ENCODE data around the gene RASSF7. TPM values are rescaled to one million over a fixed set of nuclear protein-coding genes. Genes with fewer than 3 reads are reported as not detected.

RASSF7 gene
- total RNA-seq, 1 experiment from 2014 or later, result 32.5 TPM

DNA sequence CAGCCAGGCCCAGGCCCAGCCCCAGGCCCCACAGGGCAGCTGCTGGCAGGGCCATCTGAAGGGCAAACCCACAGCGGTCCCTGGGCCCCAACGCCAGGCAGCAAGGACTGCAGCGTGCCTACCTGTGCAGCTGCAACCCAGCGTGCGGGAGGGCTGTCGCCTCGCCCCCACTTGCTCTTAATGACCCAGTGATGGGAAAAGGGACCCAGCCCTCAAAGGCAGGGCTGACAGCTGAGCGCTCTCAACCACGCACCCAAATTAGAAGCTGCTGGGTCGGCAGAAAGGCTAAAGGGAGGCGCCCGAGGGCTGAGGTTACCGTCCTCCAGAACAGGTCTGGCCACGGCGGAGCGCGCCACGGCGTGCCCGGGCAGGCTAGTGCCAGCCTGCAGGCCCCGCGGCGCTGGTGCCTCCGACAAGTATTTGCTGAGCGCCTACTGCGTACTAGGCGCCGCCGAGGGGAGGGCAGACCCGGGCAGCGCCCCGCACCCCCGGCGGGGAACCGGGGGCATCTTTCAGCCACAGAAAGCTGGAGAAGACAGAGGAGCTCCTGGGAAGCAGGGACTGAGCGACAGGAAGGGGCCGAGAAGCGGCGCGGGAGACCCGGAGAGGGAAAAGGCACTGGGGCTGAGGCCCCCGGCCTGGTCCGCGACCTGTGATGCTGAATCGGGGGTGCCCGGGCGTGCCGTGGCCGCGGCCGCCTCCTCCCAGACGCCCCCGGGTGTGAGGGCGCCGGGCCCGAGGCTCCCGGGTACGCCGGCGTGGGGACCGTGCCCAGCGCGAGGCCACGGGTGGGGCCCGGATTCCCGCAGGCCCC is 26.2 kb upstream of the RASSF7 start:
- POLR2A ChIA-PET, result interaction anchor here (0.5 kb wide), 1 partner anchor 22 kb away, joined by 4 read pairs; no protein-coding TSS in a partner anchor
- CTCF ChIA-PET, result interaction anchor here (0.7 to 3.1 kb wide), 5 partner anchors 16 to 104 kb away, joined by 3 to 22 read pairs (median 3); partner anchors contain the start of genes PHRF1 and RNH1
- peak; percentile 28 for DNase-seq (ENCODE audit: low spot score)
- no peaks in the 10 kb centered on the region for H3K4me1 Mint-ChIP-seq
- peak overlapping the region; percentile 67 for H3K4me3 Mint-ChIP-seq
- ATAC-seq, result no peak
- H3K27me3 Mint-ChIP-seq (ENCODE audit: low read depth), result peaks cover 22% of the 10 kb centered on the region
- H3K27ac Mint-ChIP-seq, result no peak overlapping the region
- H3K9me3 Mint-ChIP-seq, result no peaks in the 10 kb centered on the region
- peaks cover 5% of the 10 kb centered on the region; the same call in 1 of the 2 replicates for H3K36me3 Mint-ChIP-seq
- TF ChIP-seq NFE2L1 (CRISPR knock-in tag; IDR thresholded peaks at IDR 0.05), result no peak
- no peak for TF ChIP-seq ZMAT4 (CRISPR knock-in tag; IDR thresholded peaks at IDR 0.05)

GRCh38 chr11:535210-535518 is 25.6 kb upstream of the RASSF7 start:
- peaks cover 5% of the 10 kb centered on the region; the same call in 1 of the 2 replicates for H3K36me3 Mint-ChIP-seq
- DNase-seq (ENCODE audit: low spot score) (no peak), ATAC-seq (peak; percentile 9)
- POLR2A ChIA-PET, result interaction anchor here (1.6 kb wide), 1 partner anchor 19 kb away, joined by 5 read pairs; no protein-coding TSS in a partner anchor
- no peaks in the 10 kb centered on the region for H3K4me1 Mint-ChIP-seq
- CTCF ChIA-PET, result interaction anchor here (1.2 to 3.1 kb wide), 5 partner anchors 16 to 284 kb away, joined by 3 to 22 read pairs (median 4); partner anchors contain the start of gene RNH1
- no peak overlapping the region for H3K4me3 Mint-ChIP-seq
- H3K9me3 Mint-ChIP-seq, result no peaks in the 10 kb centered on the region
- peaks cover 22% of the 10 kb centered on the region for H3K27me3 Mint-ChIP-seq (ENCODE audit: low read depth)
- no peak for TF ChIP-seq ELF4 (CRISPR knock-in tag; IDR thresholded peaks at IDR 0.05; ENCODE audit: low read depth)
- TF ChIP-seq TCF7 (CRISPR knock-in tag; IDR thresholded peaks at IDR 0.05; ENCODE audit: low read depth), result no peak
- no peak for TF ChIP-seq SMAD4 (CRISPR knock-in tag; IDR thresholded peaks at IDR 0.05)
- no peak for TF ChIP-seq GTF2I (CRISPR knock-in tag; conservative IDR thresholded peaks at IDR 0.05)
- no peak for TF ChIP-seq ZNF121 (CRISPR knock-in tag; IDR thresholded peaks at IDR 0.05)
- TF ChIP-seq E2F4 (CRISPR knock-in tag; IDR thresholded peaks at IDR 0.05; ENCODE audit: borderline replicate concordance, low read depth), result no peak
- no peak for TF ChIP-seq HMGA2 (CRISPR knock-in tag; IDR thresholded peaks at IDR 0.05)
- TF ChIP-seq SMAD3 (CRISPR knock-in tag; IDR thresholded peaks at IDR 0.05; ENCODE audit: borderline replicate concordance), result no peak
- TF ChIP-seq GABPB1 (CRISPR knock-in tag; IDR thresholded peaks at IDR 0.05), result no peak
- no peak for TF ChIP-seq ZNF219 (CRISPR knock-in tag; IDR thresholded peaks at IDR 0.05; ENCODE audit: borderline replicate concordance)
- TF ChIP-seq ERG (CRISPR knock-in tag; IDR thresholded peaks at IDR 0.05), result no peak
- TF ChIP-seq ZNF138 (CRISPR knock-in tag; conservative IDR thresholded peaks at IDR 0.05), result no peak
- no peak for TF ChIP-seq TEAD1 (CRISPR knock-in tag; IDR thresholded peaks at IDR 0.05)
- H3K27ac Mint-ChIP-seq, result no peak overlapping the region

DNA sequence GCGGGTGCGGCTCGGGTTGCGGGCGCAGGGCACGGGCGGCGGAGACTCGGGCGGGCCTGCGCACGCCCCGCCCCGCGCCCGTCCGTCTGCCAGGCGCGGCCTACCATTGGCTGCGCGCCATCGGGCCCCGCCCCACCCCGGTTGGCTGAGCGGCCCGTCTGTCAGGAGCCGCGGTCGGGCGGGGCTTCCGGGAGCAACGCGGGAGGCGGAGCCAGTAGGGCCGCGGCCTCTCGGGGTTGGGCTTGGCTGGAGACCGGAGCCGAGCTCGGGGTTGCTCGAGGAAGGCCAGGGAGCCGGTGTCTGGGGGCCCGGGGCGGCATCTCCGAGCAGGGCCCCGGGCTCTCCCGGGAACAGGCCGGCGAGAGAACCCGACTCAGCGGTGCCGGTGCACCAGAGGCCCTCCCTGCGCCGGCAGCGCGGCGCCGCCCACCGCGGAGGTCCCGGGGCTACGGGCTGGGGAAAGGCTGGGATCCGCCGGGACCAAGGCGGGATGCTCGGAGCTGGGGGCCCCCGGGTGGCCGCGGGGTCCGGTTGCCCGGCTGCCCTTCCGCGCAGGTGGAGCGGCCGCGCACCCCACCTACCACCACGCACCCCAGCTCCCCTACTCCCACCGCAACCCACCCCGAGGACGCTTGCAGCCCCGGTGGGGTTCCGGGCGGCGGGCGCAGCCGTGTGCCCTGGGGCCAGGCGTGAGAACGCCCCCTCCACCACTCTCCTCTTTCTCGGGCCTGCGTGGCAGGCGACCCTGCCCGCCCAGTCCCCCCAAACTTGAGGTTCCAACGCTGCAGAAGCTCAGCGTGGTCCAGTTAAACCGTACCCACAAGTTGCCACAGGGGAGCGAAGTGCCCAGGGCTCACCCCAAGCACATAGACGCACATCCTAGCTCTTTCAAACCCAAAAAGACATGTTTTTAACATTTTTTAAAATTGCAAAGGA is 25.0 kb upstream of the RASSF7 start, which contains the start of gene HRAS:
Gene HRAS, minus strand, starts transcription at position 58 of the 936 bp plus-strand sequence.
- H3K9me3 Mint-ChIP-seq, result no peaks in the 10 kb centered on the region
- CTCF ChIA-PET, result interaction anchor here (1.2 to 3.1 kb wide), 6 partner anchors 17 to 285 kb away, joined by 3 to 22 read pairs (median 4); partner anchors contain the start of gene RNH1
- H3K36me3 Mint-ChIP-seq, result peaks cover 5% of the 10 kb centered on the region; the same call in 1 of the 2 replicates
- no peaks in the 10 kb centered on the region for H3K4me1 Mint-ChIP-seq
- peaks cover 22% of the 10 kb centered on the region for H3K27me3 Mint-ChIP-seq (ENCODE audit: low read depth)
- H3K4me3 Mint-ChIP-seq, result peak within 1 kb of the TSS; percentile 87
- peak; percentile 95 for DNase-seq (ENCODE audit: low spot score)
- ATAC-seq, result peak; percentile 92
- POLR2A ChIA-PET, result interaction anchor here (0.6 to 1.6 kb wide), 2 partner anchors 19 to 119 kb away, joined by 4 to 5 read pairs; no protein-coding TSS in a partner anchor
- H3K27ac Mint-ChIP-seq, result no peak within 1 kb of the TSS; the same call in 1 of the 2 replicates
- no peak for TF ChIP-seq E2F4 (CRISPR knock-in tag; IDR thresholded peaks at IDR 0.05; ENCODE audit: borderline replicate concordance, low read depth)
- TF ChIP-seq ZNF263 (CRISPR knock-in tag; IDR thresholded peaks at IDR 0.05; ENCODE audit: low read depth), result peak; percentile 40; the same call in 1 of the 2 replicates
- TF ChIP-seq ETV6 (CRISPR knock-in tag; IDR thresholded peaks at IDR 0.05), result 0 out of 2 replicates have a peak, but pooled peaks have one; percentile 21
- peak; percentile 97 for TF ChIP-seq NFYB (CRISPR knock-in tag; conservative IDR thresholded peaks at IDR 0.05; ENCODE audit: low read depth)
- 0 out of 2 replicates have a peak, but pooled peaks have one; percentile 56 for TF ChIP-seq ATF1 (CRISPR knock-in tag; IDR thresholded peaks at IDR 0.05)
- TF ChIP-seq SP1 (CRISPR knock-in tag; conservative IDR thresholded peaks at IDR 0.05), result peak; percentile 93
- no peak for TF ChIP-seq PREB (CRISPR knock-in tag; IDR thresholded peaks at IDR 0.05; ENCODE audit: borderline replicate concordance)
